CD4-positive, CD25-positive, alpha-beta regulatory T cell (primary cell): ENCODE measurements around the gene FMNL2. TPM values are rescaled to one million over a fixed set of nuclear protein-coding genes. Genes with fewer than 3 reads are reported as not detected.

ENCODE experiments used
- ATAC-seq, 2 donors: fragments of 150-1000 bp; cut with Tn5 transposase; one replicate each; pipeline ENCODE4 v1.10.0; 2021; ENCODE audit warnings: low read depth in 2 of 2, moderate number of reproducible peaks in 2 of 2, moderate library complexity in 1 of 2
- DNase-seq, 3 donors: peaks; one replicate each; pipeline versions ENCODE4 v3.0.0 to v3.0.0-alpha.2; 2012 to 2022; ENCODE audit warnings: mixed read lengths in 1 of 3
- H3K27ac ChIP-seq: one replicate; pipeline ENCODE4 v1.7.0; 2013; ENCODE audit warnings: mild to moderate bottlenecking, low read length; ENCODE audit not compliant: insufficient read depth, poor library complexity, severe bottlenecking
- H3K27me3 ChIP-seq: one replicate; pipeline ENCODE4 v1.7.0; 2013; ENCODE audit warnings: low read length; ENCODE audit not compliant: control insufficient read depth, insufficient read depth
- H3K36me3 ChIP-seq: one replicate; pipeline ENCODE4 v1.7.0; 2013; ENCODE audit warnings: mild to moderate bottlenecking, low read length, moderate library complexity; ENCODE audit not compliant: control insufficient read depth, insufficient read depth
- H3K4me1 ChIP-seq: 2 replicates; pipeline ENCODE4 v1.7.0; 2013; ENCODE audit warnings: mild to moderate bottlenecking, low read length; ENCODE audit not compliant: insufficient read depth, control insufficient read depth, poor library complexity, severe bottlenecking
- H3K4me3 ChIP-seq: one replicate; pipeline ENCODE4 v1.7.0; 2013; ENCODE audit warnings: low read depth, mild to moderate bottlenecking, low read length, moderate library complexity
- H3K9me3 ChIP-seq, 2 experiments: 1 replicate in 1 of 2; 2 replicates in 1 of 2; pipeline ENCODE4 v1.7.0; 2013; ENCODE audit warnings: low read length in 2 of 2, mild to moderate bottlenecking in 1 of 2, moderate library complexity in 1 of 2; ENCODE audit not compliant: control insufficient read depth in 2 of 2
- H3K27ac Mint-ChIP-seq, 3 donors: one replicate each; pipeline ENCODE4 v1.8.0; 2020 to 2022; ENCODE audit warnings: mild to moderate bottlenecking in 3 of 3, mixed read lengths in 3 of 3, moderate library complexity in 2 of 3
- H3K27me3 Mint-ChIP-seq: one replicate; pipeline ENCODE4 v1.8.0; 2022; ENCODE audit warnings: mild to moderate bottlenecking, mixed read lengths
- H3K36me3 Mint-ChIP-seq: one replicate; pipeline ENCODE4 v1.8.0; 2020; ENCODE audit warnings: mixed read lengths
- H3K4me1 Mint-ChIP-seq, 4 donors: one replicate each; pipeline ENCODE4 v1.8.0; 2020 to 2022; ENCODE audit warnings: mixed read lengths in 4 of 4, mild to moderate bottlenecking in 1 of 4
- H3K4me3 Mint-ChIP-seq, 4 donors: one replicate each; pipeline ENCODE4 v1.8.0; 2020 to 2022; ENCODE audit warnings: mild to moderate bottlenecking in 4 of 4, mixed read lengths in 4 of 4, moderate library complexity in 3 of 4
- H3K9me3 Mint-ChIP-seq, 7 donors: one replicate each; pipeline ENCODE4 v1.8.0; 2020 to 2022; ENCODE audit warnings: mixed read lengths in 7 of 7, mild to moderate bottlenecking in 3 of 7, moderate library complexity in 2 of 7
- polyA plus RNA-seq, 4 donors: library from polyadenylated mRNA; unstranded; fragments of 300-500 nt; fragmentation: Illumina TruSeq; gene quantifications; one replicate each; pipeline ENCODE4 v1.2.3, GENCODE V29; 2021
- total RNA-seq: library from RNA; stranded (reverse); gene quantifications from one replicate; pipeline ENCODE4 v1.2.3, GENCODE V29; 2022

The FMNL2 gene
- total and polyA plus RNA-seq, 5 donors from 2014 or later, result 0.07 to 0.30 (median 0.14) TPM; not detected in 1

DNA sequence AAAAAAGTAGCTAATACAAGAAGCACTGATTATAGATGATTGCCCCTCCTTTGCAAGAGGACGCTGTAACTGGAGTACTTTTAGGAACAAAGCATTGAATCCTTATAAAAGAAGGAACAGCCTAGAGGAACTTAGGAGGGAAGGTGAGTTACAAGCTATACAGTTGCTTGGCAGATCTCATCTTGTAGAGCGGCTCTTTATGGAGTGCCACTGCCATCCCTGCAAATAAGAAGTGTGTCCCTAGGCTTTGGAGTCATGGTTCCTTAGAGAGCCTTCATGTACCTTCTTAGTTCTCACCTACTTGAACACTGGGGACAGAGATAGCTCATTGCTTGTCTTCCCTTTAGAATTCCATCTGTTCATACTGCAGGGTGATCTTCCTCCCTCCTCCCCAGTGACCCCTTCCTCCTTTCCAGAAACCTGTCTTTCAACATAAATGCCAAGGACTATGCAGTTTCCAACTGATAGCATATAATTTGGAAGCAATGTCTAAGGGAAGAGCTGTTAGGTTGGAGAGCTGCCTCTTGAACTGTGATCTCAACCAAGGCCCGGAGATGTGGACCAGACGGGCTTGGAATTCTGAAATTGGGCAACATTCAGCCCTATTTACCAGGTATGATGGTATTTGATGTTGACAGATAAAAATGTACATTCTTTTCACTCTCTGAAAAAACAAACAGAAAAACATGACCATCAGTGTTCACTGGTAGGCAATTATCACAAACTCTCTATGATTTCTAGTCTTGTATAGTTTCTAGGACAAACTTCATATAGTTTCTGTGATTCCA, 7.5 kb downstream of the FMNL2 start:
- H3K27me3 ChIP-seq, result peaks cover 4% of the 10 kb centered on the region
- Mint-ChIP-seq H3K4me1 (no peaks in the 10 kb centered on the region), H3K27ac (no peak overlapping the region), H3K9me3 (peaks cover 0 to 2% (median 0%) of the 10 kb centered on the region in 7 donors), H3K27me3 (peaks cover 22% of the 10 kb centered on the region), H3K4me3 (no peak overlapping the region), H3K36me3 (no peaks in the 10 kb centered on the region)
- H3K27ac ChIP-seq, result no peak overlapping the region
- DNase-seq, result no peak
- H3K36me3 ChIP-seq, result no peaks in the 10 kb centered on the region
- no peak overlapping the region for H3K4me3 ChIP-seq
- ATAC-seq, result no peak
- H3K4me1 ChIP-seq, result no peaks in the 10 kb centered on the region
- no peaks in the 10 kb centered on the region for H3K9me3 ChIP-seq

DNA sequence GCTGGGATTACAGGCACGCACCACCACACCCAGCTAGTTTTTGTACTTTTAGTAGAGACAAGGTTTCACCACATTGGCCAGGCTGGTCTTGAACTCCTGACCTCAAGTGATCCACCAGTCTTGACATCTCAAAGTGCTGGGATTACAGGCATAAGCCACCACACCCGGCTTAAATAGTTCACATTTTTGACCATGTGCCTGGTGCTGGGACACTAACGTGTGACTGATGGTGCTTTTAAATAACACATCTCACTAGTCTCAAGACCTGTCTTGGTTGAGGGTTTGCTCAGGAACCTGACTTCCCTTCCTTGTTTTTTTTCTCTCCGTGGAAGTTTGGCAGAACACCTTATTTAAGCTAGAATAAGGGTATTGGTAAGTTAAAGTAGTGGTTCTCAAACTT, 8.5 kb downstream of the FMNL2 start:
- Histone ChIP-seq H3K4me3 (no peak overlapping the region), H3K4me1 (no peaks in the 10 kb centered on the region), H3K27ac (no peak overlapping the region), H3K27me3 (no peaks in the 10 kb centered on the region), H3K36me3 (no peaks in the 10 kb centered on the region), H3K9me3 (no peaks in the 10 kb centered on the region)
- Mint-ChIP-seq H3K36me3 (no peaks in the 10 kb centered on the region), H3K27me3 (peaks cover 13% of the 10 kb centered on the region), H3K4me3 (no peak overlapping the region), H3K27ac (no peak overlapping the region), H3K4me1 (no peaks in the 10 kb centered on the region), H3K9me3 (peaks cover 0 to 2% (median 0%) of the 10 kb centered on the region in 7 donors)
- no peak for ATAC-seq
- DNase-seq, result no peak

DNA sequence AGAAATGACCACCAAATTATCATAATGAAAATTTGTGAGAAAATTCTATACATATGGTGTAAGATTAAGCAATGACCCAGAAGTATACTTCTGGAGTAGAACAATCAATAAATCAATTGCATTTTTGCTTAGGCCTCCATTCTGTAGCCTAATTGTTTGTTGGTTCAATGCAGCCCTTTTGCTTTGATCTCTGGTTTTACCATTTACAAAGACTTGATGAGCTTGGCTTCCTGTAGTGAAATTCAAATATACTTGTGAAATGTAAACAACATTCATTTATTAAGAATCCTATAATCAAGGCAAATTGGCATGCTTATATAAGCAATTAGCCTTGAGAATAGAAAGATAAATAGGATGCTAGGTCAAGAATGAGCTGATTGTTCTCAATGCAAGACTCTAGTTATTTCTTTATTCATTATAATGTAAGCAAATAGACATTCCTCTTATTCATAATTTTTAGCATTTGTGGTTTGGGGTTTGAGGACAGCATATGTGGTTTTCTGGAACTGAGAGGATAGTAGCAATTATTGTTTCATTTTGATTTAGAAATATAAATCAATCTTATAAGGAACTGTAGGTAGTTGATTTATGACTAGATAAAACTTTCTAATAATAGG, 9.7 kb downstream of the FMNL2 start:
- DNase-seq (no peak), ATAC-seq (no peak)
- Histone ChIP-seq H3K27ac (no peak overlapping the region), H3K27me3 (no peaks in the 10 kb centered on the region), H3K36me3 (no peaks in the 10 kb centered on the region), H3K4me3 (no peak overlapping the region), H3K9me3 (no peaks in the 10 kb centered on the region), H3K4me1 (no peaks in the 10 kb centered on the region)
- peaks cover 5% of the 10 kb centered on the region for H3K27me3 Mint-ChIP-seq
- no peaks in the 10 kb centered on the region for H3K4me1 Mint-ChIP-seq
- no peak overlapping the region for H3K27ac Mint-ChIP-seq
- peaks cover 0 to 2% (median 0%) of the 10 kb centered on the region in 7 donors for H3K9me3 Mint-ChIP-seq
- H3K4me3 Mint-ChIP-seq, result no peak overlapping the region
- H3K36me3 Mint-ChIP-seq, result no peaks in the 10 kb centered on the region

DNA sequence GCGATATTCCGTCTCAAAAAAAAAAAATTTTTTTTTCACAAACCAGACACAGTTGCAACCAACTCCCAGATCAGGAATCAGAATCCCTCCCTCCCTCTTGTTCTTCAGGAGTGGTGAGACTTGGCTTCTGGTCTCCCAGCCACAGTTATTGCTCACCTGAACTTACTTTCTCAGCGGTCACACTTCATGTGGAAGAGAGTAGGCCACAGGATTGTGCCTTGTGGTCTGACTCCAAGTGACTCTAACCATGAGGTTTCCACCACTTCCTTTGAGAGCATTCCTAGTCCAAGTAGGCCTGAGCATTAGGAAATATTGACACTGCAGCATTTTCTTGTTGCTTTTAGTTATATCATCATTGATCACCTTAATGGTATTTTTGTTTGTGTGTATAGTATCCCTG, 12.1 kb downstream of the FMNL2 start:
- DNase-seq, result no peak
- H3K27ac ChIP-seq, result no peak overlapping the region
- H3K4me3 ChIP-seq, result no peak overlapping the region
- ATAC-seq, result no peak
- Mint-ChIP-seq H3K27ac (no peak overlapping the region), H3K4me3 (no peak overlapping the region), H3K9me3 (peaks cover 0 to 2% (median 0%) of the 10 kb centered on the region in 7 donors), H3K36me3 (no peaks in the 10 kb centered on the region), H3K27me3 (peaks cover 5% of the 10 kb centered on the region), H3K4me1 (no peaks in the 10 kb centered on the region)
- no peaks in the 10 kb centered on the region for H3K36me3 ChIP-seq
- no peaks in the 10 kb centered on the region for H3K27me3 ChIP-seq
- no peaks in the 10 kb centered on the region for H3K4me1 ChIP-seq
- no peaks in the 10 kb centered on the region for H3K9me3 ChIP-seq

- Histone ChIP-seq H3K4me1 (no peaks in the 10 kb centered on the region), H3K9me3 (no peaks in the 10 kb centered on the region), H3K4me3 (no peak overlapping the region), H3K36me3 (no peaks in the 10 kb centered on the region), H3K27ac (no peak overlapping the region), H3K27me3 (no peaks in the 10 kb centered on the region)
- H3K27ac Mint-ChIP-seq, result no peak overlapping the region
- H3K9me3 Mint-ChIP-seq, result peaks cover 0 to 2% (median 0%) of the 10 kb centered on the region in 7 donors
- H3K27me3 Mint-ChIP-seq, result peaks cover 5% of the 10 kb centered on the region
- no peak for DNase-seq
- no peak overlapping the region for H3K4me3 Mint-ChIP-seq
- no peaks in the 10 kb centered on the region for H3K36me3 Mint-ChIP-seq
- no peaks in the 10 kb centered on the region for H3K4me1 Mint-ChIP-seq
- no peak for ATAC-seq
These were observed 13.4 kb downstream of the FMNL2 start for GRCh38 chr2:152348388-152348787.

GRCh38 chr2:152349416-152349815, 14.4 kb downstream of the FMNL2 start:
- no peak for ATAC-seq
- Mint-ChIP-seq H3K9me3 (peaks cover 0 to 2% (median 0%) of the 10 kb centered on the region in 7 donors), H3K4me1 (no peaks in the 10 kb centered on the region), H3K27ac (no peak overlapping the region), H3K4me3 (no peak overlapping the region), H3K27me3 (peaks cover 5% of the 10 kb centered on the region), H3K36me3 (no peaks in the 10 kb centered on the region)
- no peaks in the 10 kb centered on the region for H3K4me1 ChIP-seq
- no peaks in the 10 kb centered on the region for H3K36me3 ChIP-seq
- no peak overlapping the region for H3K27ac ChIP-seq
- H3K4me3 ChIP-seq, result no peak overlapping the region
- no peaks in the 10 kb centered on the region for H3K9me3 ChIP-seq
- no peak for DNase-seq
- no peaks in the 10 kb centered on the region for H3K27me3 ChIP-seq

DNA sequence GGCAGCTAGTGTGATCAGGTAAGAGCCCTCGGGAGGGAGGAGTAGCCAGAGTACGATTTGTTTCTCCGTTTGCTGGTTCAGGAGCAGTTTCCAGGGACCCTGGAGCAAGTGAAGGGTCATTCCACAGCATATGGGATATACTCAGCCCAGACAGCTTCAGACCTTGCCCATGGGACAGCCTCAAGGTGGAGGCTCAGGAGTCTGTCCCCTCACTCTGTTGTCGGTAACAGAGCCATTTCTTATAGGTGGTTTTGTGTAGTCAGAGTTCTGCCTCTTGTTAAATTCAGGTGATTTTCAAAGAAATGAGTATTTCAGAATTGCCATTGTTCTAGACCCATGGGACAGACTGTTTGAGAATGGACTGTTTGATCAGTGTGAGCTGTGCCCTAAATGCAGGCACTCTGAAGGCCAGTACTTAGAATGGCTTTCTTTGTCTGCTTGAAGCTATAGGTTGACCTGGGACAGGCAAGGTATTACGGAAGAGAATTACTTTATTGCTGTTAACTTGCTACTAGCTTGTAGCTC, 15.2 kb downstream of the FMNL2 start:
- no peak overlapping the region for H3K27ac Mint-ChIP-seq
- no peak overlapping the region for H3K27ac ChIP-seq
- peaks cover under 1% of the 10 kb centered on the region for H3K27me3 Mint-ChIP-seq

More for the DNA sequence above, 15.2 kb downstream of the FMNL2 start:
- Histone ChIP-seq H3K9me3 (no peaks in the 10 kb centered on the region), H3K4me1 (no peaks in the 10 kb centered on the region), H3K4me3 (no peak overlapping the region), H3K27me3 (no peaks in the 10 kb centered on the region), H3K36me3 (no peaks in the 10 kb centered on the region)
- ATAC-seq (no peak), DNase-seq (no peak)
- H3K9me3 Mint-ChIP-seq, result peaks cover 0 to 1% (median 0%) of the 10 kb centered on the region in 7 donors
- no peaks in the 10 kb centered on the region for H3K4me1 Mint-ChIP-seq
- no peaks in the 10 kb centered on the region for H3K36me3 Mint-ChIP-seq
- no peak overlapping the region for H3K4me3 Mint-ChIP-seq
